HG03196 (cell line): ENCODE results near the gene DSC3.
"Not testable (repeated sequence)": the region's sequence is repeated elsewhere in the genome, so short reads cannot be mapped to it uniquely, and the experiment has no call there.

Source experiments
- ATAC-seq: cut with Tn5 transposase; IDR thresholded peaks from one replicate; pipeline ENCODE4 v1.9.1; 2021; ENCODE audit not compliant: unreplicated experiment

Gene DSC3

DNA sequence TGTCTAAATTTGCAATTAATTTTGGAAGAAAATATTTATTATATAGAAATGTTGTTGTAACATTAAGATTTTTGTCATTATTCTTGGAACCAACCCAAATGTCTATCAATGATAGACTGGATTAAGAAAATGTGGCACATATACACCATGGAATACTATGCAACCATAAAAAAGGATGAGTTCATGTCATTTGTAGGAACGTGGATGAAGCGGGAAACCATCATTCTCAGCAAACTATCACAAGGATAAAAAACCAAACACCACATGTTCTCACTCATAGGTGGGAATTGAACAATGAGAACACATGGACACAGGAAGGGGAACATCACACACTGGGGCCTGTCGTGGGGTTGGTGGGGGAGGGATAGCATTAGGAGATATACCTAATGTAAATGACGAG lies 64.5 kb downstream of the DSC3 start:
- not testable (repeated sequence) for ATAC-seq

DNA sequence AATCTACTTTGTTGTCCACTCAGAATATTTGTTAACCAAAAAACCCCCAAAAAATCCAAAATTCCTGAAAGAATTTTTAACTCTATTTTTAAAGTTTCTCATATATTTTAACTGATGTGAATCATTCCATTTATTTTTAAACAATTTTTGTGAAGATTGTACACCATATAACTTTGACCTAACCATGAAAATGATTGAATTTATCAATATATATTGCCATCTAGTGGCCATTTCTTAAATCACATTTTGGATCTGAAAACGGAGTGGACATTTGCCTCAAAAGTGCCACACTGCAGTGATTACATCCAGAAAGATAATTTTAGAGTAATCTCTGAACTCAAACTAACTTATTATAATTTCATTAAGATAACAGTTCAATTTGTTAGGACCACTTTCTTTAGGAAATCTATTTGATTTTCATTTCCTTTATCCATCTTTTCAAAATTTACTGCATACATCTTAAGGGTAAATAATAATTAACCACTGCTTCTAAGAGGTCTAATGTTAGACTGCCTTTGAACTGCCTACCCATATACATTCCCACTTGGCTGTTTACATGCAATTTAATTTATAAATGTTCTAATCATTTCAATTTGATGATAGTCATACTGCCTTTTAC lies 71.1 kb downstream of the DSC3 start:
- no peak for ATAC-seq

DNA sequence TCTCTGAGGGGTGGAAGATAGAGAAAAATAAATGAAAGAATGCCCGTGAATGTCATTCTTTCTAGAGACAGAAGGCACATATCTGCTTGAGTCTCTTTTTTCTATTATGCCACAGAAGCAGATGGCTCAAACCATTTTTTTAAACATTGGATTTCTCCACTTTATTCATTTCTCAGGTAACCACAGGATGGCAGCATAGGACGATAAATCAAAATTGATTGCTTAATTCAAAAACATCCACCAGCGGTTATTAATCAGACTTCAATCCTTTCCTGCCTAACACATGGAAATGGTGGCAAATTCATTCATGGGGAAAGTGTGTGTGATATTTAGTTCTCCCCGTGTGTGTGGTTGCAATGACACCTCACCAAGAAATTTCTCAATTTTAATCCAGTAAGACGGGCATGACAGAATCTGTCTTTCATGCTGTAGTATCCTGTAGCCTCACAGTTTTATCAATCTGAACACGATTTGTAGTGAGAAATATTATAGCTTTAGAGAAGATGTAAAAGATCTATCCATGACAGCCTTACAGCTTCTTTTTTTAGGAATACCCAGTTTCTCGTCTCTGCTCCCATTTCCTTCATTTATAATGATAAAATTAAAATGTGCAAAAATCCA lies 72.2 kb downstream of the DSC3 start:
- ATAC-seq: no peak

DNA sequence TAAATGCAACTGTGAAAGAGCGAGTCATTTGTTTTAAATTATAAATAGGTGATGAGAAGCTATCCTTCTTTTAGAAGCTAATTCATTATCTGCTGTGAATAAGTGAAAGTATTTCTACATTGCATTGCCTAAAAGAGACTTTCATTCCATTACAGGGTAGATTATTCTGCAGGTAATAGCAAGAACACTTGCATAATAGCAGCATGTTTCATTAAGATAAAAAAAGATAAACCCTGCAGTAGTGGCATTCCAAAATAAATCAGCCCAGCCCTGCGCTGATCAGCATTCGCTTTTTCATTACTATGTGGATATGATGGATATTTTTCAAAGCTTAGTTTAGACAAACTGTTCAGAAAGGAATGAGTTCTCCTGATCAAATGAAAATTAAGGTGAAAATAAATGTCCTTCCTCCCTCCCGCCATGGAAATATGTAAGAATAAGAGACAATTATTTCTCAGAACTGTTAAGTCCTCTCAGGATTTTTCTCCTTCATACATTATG lies 72.8 kb downstream of the DSC3 start:
- ATAC-seq: no peak

DNA sequence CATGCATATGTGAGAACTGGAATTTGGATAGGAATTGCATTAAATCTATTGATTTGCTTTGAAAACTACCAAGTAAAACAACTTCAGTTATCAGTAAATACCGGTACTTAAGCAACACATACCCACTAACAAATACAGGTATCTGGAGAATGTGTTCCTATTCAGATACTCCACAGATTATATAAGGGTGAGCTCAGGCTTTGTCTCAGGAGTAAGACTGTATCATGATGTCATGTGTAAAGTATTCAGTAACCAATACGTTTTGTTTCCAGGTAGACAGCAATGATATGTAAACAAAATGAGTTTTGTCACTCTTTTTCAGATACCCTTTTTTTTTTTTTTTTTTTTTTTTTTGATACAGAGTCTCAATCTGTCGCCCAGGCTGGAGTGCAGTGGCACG lies 74.8 kb downstream of the DSC3 start:
- ATAC-seq: no peak

DNA sequence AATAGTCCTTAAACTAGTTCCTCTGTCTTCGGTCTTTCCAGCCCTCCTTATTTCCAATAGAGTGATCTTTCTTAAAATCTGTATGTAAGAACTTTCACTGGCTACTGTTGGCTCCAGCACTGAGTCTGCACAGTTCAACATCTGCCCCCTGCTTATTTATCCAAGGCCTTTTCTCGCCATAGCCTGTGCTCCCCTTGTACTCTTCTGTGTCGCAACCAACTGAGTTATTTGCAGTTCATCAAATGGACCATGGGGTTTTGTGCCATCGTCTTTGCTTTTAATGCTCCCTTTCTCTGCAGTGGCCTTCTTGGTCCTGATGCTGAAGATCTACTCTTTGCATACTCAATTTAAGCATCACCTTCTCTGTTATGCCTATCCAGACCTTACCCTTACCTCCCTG lies 77.3 kb downstream of the DSC3 start:
- no peak for ATAC-seq

DNA sequence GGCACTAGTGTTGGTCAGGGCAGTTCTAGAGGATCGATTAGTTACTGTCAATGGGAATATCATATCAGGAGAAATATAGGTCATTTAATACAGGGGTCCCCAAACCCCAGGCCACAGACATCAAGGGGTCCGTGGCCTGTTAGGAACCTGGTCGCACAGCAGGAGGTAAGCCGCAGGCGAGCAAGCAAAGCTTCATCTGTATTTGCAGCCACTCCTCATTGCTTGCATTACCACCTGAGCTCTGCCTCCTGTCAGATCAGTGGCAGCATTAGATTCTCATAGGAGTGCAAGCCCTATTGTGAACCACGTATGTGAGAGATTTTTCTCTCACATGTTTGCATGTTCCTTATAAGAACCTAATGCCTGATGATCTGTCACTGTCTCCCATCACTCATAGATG lies 81.9 kb downstream of the DSC3 start:
- no peak for ATAC-seq

DNA sequence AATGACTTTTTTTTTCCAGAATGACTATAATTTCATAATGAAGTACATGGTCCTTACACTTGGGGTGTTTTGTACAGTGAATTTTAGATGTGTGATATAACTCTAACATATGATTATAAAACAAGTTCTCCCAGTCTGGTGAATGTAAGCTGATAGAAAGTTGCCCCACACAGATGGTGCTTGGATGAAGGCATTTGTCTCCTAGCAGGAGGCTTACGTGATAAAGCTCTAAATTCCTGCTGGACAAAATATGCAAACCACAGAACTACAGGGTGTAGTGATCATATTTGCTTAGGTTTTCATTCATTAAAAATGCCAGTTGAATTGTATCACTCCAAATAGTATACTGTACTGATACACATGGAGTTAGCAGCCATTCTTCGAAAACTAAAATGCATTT lies 85.5 kb downstream of the DSC3 start:
- no peak for ATAC-seq

DNA sequence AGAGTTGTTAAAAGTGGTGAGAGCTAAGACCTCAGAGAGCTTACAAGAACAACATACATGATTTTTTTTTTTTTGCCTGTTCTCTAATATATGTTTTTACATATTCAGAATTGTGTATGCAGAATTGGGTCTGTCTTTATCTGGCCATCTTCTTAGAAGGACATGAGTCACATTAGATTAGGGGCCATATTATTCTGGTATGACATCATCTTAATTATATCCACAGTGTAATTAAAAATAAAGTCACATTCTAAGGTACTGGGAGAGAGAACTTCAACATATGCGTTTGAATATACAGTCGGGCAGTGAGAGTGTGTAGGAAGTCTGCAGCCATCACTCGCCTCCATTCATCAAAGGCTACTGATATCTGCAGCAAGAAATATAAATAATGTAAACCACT lies 88.3 kb downstream of the DSC3 start:
- no peak for ATAC-seq

DNA sequence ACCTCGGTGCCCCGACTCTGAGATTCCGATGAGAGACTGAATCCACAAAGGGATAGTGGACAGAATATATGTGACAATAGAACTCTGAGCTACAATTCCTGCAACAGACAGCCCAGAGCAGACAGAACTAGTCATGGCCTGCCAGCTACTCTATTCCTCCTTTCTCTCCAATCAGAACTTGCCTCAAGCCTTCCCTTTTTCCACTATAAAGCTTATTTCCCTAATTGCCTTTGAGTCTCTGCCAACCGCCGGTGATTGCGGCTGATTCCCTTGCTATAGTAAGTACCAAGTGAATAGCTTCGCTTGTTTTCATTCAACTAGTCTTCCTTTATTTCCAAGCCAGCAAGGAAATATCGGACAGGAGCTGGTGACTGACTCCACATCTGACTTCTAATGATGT lies 96.8 kb downstream of the DSC3 start:
- no peak for ATAC-seq

DNA sequence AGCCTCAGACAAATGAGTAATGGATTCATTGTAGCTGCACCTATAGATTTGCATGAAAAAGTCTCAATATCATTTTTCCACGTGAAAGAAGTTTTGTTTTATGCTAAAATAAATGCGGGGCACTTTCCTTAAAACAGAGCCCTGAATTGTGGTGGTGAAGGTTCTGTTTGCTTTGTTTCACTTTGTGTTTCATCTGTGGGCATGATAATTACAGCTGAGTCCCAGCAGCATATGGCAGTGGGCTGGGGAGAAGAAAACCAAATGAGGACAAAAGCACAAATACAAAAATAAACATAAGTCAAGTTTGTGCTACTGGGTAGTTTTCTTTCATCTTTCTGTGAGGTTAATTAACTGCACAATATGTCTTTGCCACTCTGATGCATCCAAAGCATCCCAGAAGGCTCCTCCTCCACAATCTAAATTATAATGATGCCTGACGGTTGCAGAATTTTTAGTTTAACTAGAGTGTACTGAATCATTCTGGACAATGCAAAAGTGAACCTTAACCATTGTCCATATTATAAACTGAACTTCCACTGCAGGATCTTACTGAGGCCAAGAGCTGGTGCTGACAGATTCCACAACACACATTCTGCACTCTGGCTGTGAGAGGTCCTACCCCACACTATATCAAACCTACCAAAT lies 97.6 kb downstream of the DSC3 start:
- ATAC-seq: no peak

DNA sequence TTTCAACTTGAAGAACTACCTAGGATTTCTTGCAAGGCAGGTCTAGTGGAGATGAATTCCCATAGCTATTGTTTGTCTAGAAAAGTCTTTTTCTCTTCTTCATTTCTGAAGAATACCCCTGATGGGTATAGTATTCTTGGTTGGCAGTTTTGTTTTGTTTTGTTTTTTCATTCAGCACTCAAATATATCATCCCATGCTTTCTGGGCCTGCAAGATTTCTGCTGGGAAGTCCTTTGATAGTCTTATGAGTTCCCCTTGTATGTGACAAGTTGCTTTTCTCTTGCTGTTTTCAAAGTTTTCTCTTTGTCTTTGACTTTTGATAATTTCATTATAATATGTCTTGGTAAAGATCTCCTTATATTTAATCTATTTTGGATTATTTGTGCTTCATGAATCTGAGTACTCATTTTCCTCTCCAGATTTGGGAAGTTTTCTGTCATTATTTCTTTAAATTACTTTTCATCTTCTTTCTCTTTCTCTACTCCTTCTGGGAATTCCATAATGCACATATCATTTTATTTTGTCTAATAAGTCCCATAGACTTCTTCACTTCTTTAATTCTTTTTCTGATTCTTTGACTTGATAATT lies 101.5 kb downstream of the DSC3 start:
- no peak for ATAC-seq
